Loucy (cell line): ENCODE measurements around the gene RHOH.

Experiments
- CTCF ChIP-seq: fragments of 200-600 bp; sonication (generic); conservative IDR thresholded peaks from 2 replicates; pipeline ENCODE4 v1.5.1; 2014; ENCODE audit warnings: mild to moderate bottlenecking, antibody characterized with exemption, low read length
- EZH2phosphoT487 ChIP-seq: fragments of 200-600 bp; IDR thresholded peaks from 2 replicates; pipeline ENCODE4 v1.6.1; 2018; ENCODE audit warnings: antibody characterized with exemption, mild to moderate bottlenecking, moderate library complexity, borderline replicate concordance

GRCh38 chr4:40238700-40239548, 42.1 kb downstream of the RHOH start:
- TF ChIP-seq CTCF (no peak), EZH2phosphoT487 (no peak)
